CD4-positive, alpha-beta T cell treated with Interleukin-2 at 100 ng/mL for 4 hours (primary cell): Measurements from ENCODE around the gene CNDP1.
"Not testable (repeated sequence)": the region's sequence is repeated elsewhere in the genome, so short reads cannot be mapped to it uniquely, and the experiment has no call there.

Source experiments
- DNase-seq: peaks from one replicate; pipeline ENCODE4 v3.0.0-alpha.2; 2020; ENCODE audit warnings: low spot score

The CNDP1 gene

GRCh38 chr18:74546007-74546406 lies 11.7 kb downstream of the CNDP1 start:
- DNase-seq, result no peak

GRCh38 chr18:74546751-74547530 lies 12.6 kb downstream of the CNDP1 start:
- DNase-seq, result no peak

DNA sequence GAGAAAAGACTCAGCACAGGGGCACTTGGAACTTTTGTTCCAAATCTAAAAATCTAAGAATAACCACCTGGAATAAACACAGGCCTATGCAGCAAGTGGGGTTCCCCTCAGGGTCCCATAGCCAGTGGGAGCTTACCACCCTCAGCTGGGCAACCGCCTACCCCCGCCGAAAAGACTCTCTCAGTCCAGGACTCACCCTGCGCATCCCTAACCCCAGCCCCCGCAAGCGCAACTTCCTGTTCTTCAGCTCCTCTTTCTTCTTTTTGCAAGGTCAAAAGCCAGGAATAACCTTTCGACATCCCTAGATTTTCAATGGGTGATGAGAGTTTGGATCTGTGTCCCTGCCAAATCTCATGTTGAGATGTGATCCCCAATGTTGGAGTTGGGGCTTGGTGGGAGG lies 13.6 kb downstream of the CNDP1 start:
- DNase-seq, result no peak

DNA sequence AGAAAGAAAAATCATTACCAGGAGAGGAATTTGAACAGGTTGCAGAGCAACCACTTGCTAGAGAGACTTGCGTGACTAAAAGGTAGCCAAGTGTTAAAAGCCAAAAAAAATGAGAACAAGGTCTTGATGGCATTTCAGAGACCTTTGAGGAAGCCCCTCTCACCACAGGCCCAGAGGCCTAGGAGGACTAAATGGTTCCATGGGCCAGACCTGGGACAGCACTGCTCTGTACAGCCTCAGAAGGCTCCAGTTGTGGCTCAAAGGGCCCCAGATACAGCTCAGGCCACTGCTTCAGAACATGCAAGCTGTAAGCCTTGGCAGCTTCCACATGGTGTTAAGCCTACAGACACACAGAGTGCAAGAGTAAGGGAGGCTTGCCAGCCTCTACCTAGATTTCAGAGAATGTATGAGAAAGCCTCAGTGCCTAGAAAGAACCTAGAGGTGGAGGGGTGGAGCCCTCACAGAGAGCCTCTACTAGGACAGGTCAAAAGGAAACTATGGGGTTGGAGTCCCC lies 15.3 kb downstream of the CNDP1 start:
- DNase-seq, result no peak

DNA sequence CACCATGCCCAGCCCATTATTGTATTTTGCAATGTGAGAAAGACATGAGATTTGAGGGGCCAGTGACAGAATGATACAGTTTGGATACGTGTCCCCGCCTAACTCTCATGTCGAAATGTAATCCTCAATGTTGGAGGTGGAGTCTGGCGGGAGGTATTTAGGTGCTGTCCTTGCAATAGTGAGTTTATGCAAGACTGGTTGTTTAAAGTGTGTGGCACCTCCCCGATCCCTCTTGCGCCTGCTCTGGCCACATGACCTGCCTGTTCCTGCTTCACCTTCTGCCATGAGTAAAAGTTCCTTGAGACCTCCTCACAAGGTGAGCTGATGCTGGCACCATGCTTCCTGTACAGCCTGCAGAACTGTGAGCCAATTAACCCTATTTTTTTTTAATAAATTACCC lies 16.6 kb downstream of the CNDP1 start:
- no peak for DNase-seq

DNA sequence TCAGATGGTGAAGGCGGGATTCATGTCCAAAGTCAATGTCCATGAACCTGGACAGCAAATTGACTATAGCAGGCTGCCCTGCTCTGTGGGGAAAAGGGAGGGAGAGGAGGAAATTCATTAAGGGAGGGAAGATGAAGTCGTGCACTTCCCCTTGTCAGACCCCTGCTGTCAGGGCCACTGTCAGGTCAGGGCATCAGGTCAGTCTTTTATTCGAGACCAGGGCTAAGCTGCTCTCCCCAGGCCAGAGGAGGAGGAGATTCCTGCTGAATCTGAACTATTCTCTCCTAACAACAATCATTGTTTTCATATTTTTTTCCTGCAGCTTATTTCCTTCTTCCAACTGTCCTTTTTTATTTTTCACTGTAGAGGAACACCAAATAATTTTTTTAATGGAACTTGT lies 17.2 kb downstream of the CNDP1 start:
- DNase-seq, result no peak

GRCh38 chr18:74551936-74552555 lies 17.7 kb downstream of the CNDP1 start:
- peak; percentile 78 for DNase-seq

DNA sequence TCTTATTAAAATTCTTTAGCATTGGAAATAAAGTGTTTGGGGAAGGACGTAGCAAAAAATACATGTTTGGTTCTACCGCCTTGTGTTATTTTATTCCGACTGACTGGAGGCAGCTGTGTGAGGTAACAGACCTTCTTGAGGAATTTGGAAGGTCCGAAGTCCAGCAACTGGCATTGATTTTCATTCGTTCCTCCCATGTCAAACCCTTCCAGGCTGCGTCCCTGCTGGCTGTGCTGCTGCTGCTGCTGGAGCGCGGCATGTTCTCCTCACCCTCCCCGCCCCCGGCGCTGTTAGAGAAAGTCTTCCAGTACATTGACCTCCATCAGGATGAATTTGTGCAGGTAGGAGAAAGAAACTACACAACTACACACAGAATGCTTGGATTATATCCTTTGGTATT lies 21.8 kb downstream of the CNDP1 start:
- DNase-seq, result no peak

DNA sequence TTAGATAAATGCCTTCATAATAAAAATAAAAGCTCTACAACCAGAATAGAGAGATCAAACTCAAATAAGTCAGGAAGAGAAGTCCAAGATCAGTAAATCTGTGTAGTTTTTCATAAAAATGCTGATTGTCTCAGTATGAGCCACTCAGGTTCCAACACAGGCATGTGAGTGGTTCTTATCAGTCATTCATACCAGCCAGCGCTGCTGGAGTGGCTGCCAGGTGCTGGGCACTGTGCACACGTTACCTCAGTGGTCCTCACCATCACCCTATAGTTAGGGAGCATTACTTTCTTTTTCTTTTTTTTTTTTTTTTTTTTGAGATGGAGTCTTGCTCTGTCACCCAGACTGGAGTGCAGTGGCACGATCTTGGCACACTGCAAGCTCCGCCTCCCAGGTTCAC lies 23.8 kb downstream of the CNDP1 start:
- no peak for DNase-seq

- no peak for DNase-seq
Measured at GRCh38 chr18:74562131-74562730, 27.9 kb downstream of the CNDP1 start.

DNA sequence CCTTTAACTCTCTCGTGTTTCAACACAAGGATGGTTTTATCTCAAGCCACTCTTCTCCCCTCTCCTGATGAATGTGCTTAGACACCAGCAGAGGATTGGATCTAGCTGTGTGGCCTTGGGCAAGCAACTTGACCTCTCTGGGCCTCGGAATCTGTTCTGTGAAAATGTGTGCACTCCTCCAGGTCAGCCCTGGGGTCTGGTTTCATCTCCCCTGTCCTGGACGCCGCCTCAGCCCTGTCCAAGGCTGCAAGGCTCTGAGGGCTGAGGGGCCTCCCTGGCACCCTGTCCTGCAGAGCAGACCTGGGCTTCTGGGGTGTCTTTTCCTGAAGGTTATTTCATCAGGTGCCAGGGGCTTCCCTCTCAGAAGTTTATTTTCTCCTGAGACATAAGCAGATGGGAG lies 28.5 kb downstream of the CNDP1 start:
- DNase-seq, result no peak

- no peak for DNase-seq
Measured at GRCh38 chr18:74563999-74564398, 29.7 kb downstream of the CNDP1 start.

- DNase-seq, result not testable (repeated sequence)
Measured at GRCh38 chr18:74565164-74565563, 30.9 kb downstream of the CNDP1 start.

DNA sequence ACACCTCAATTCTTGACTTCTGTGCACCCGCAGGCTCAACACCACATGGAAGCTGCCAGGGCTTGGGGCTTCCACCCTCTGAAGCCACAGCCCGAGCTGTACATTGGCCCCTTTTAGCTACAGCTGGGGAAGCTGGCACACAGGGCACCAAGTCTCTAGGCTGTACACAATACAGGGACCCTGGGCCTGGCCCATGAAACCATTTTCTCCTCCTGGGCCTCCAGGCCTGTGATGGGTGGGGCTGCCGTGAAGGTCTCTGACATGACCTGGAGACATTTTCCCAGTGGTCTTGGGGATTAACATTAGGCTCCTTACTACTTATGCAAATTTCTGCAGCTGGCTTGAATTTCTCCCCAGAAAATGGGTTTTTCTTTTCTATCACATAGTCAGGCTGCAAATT lies 31.7 kb downstream of the CNDP1 start:
- not testable (repeated sequence) for DNase-seq

DNA sequence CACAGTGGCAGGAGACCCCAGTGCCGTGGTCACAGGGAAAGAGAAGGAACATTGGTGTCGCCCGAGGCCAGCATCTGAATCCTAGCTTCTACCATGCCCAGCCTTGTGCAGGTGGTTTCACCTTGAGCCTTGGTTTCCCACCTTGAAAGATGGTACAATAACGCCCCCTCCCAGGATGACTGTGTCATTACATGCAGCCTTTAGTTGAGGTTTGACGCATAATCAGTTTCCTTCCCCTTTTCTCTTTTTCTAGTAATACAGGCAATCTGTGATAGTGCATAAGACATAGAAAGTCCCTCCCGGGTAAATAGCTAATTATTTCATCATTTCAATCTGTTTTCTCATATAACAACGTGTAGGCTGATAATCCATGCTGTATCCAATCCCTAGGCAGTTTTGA lies 33.5 kb downstream of the CNDP1 start:
- DNase-seq, result no peak

- no peak for DNase-seq
Measured at GRCh38 chr18:74569401-74569800, 35.1 kb downstream of the CNDP1 start.

DNA sequence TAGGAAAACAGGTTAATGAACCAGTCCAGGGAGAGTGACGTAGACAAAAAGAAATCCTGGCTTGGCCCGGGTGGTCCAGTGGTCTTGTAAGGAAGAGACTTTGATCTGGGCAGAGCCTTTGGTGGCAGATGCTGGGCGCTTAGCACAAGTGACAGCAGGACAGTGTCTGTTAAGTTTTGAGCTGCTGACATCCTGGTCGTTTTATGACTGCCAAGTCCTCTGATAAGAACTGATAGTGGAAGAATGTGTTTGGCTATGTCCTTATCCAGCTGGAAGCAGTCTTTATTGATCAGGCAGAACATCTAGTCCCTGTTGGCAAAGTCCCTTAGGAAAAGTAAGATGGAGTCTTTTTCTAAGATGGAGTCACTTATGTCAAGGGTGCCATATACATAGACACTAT lies 36.0 kb downstream of the CNDP1 start:
- no peak for DNase-seq

GRCh38 chr18:74571895-74572680 lies 37.8 kb downstream of the CNDP1 start:
- no peak for DNase-seq

GRCh38 chr18:74573053-74573452 lies 38.8 kb downstream of the CNDP1 start:
- no peak for DNase-seq

- DNase-seq, result no peak
Measured at GRCh38 chr18:74574916-74575315, 40.6 kb downstream of the CNDP1 start.

GRCh38 chr18:74577019-74577418 lies 42.7 kb downstream of the CNDP1 start:
- no peak for DNase-seq

- DNase-seq, result no peak
Measured at GRCh38 chr18:74579496-74580065, 45.3 kb downstream of the CNDP1 start.
